H1 (cell line): ENCODE results near the gene PMP22. TPM values are rescaled to one million over a fixed set of nuclear protein-coding genes. Genes with fewer than 3 reads are reported as not detected.

Source experiments
- CTCF ChIA-PET: fragments of 300-600 bp; sonication (Branson Sonifier 250); formaldehyde crosslinking; loops from one replicate; lab custom pipeline; 2021; ENCODE audit not compliant: partially characterized antibody; lab: Charles Lee
- POLR2A ChIA-PET: fragments of 300-600 bp; sonication (Branson Sonifier 250); formaldehyde crosslinking; loops from one replicate; lab custom pipeline; 2021; ENCODE audit warnings: inconsistent platforms; ENCODE audit not compliant: partially characterized antibody; lab: Charles Lee
- DNase-seq, 2 experiments: peaks; one replicate each; pipeline versions ENCODE4 v3.0.0 to v3.0.0-alpha.2; 2010 to 2022; ENCODE audit warnings: low spot score in 2 of 2, low read depth in 1 of 2, mixed read lengths in 1 of 2
- FAIRE-seq: peaks from 2 replicates; lab custom pipeline; 2011; peaks lifted over from hg19 to GRCh38; lab: Jason Lieb, UNC
- H2AFZ ChIP-seq: 2 replicates; pipeline ENCODE4 v1.8.1; 2012; ENCODE audit warnings: low read length, inconsistent platforms
- H2AK5ac ChIP-seq: 2 replicates; pipeline ENCODE4 v1.6.1; 2013; ENCODE audit warnings: low read depth, low read length
- H2BK120ac ChIP-seq: replicated peaks from 2 replicates; pipeline ENCODE3; 2013; ENCODE audit warnings: low read depth, low read length, inconsistent platforms
- H2BK12ac ChIP-seq: 2 replicates; pipeline ENCODE4 v1.6.1; 2013; ENCODE audit warnings: low read depth, low read length
- H2BK15ac ChIP-seq: 2 replicates; pipeline ENCODE4 v1.6.1; 2013; ENCODE audit warnings: low read length
- H2BK20ac ChIP-seq: 2 replicates; pipeline ENCODE4 v1.6.1; 2013; ENCODE audit warnings: low read length
- H2BK5ac ChIP-seq: 2 replicates; pipeline ENCODE4 v1.6.1; 2013; ENCODE audit warnings: low read depth, low read length
- H3K14ac ChIP-seq: 2 replicates; pipeline ENCODE4 v1.6.1; 2013; ENCODE audit warnings: inconsistent platforms; ENCODE audit not compliant: insufficient read length
- H3K18ac ChIP-seq: 2 replicates; pipeline ENCODE4 v1.6.1; 2013; ENCODE audit warnings: low read length; ENCODE audit errors: extremely low read depth
- H3K23ac ChIP-seq: 2 replicates; pipeline ENCODE4 v1.6.1; 2013; ENCODE audit warnings: inconsistent platforms; ENCODE audit not compliant: insufficient read length
- H3K23me2 ChIP-seq: 2 replicates; pipeline ENCODE4 v1.6.1; 2013; ENCODE audit warnings: low read depth, low read length
- H3K27ac ChIP-seq: 2 replicates; pipeline ENCODE4 v1.6.1; 2011; ENCODE audit warnings: low read depth, low read length, inconsistent platforms
- H3K27me3 ChIP-seq, 4 experiments: replicated peaks in 1 of 4; 1 replicate in 1 of 4; 2 replicates in 3 of 4; pipeline versions ENCODE4 v1.6.1 to v1.8.1; 2011 to 2013; ENCODE audit warnings: low read length in 3 of 4, mild to moderate bottlenecking in 3 of 4, inconsistent platforms in 2 of 4, mixed read lengths in 2 of 4, moderate library complexity in 1 of 4; ENCODE audit not compliant: control insufficient read depth in 3 of 4, insufficient read depth in 3 of 4; ENCODE audit errors: extremely low read depth in 1 of 4
- H3K36me3 ChIP-seq, 4 experiments: 2 replicates each; pipeline versions ENCODE4 v1.6.1 to v1.8.1; 2011 to 2013; ENCODE audit warnings: mild to moderate bottlenecking in 4 of 4, low read length in 3 of 4, moderate library complexity in 2 of 4, control low read depth in 1 of 4, inconsistent platforms in 1 of 4; ENCODE audit not compliant: insufficient read depth in 4 of 4, control insufficient read depth in 2 of 4
- H3K4ac ChIP-seq: replicated peaks from 2 replicates; pipeline ENCODE3; 2013; ENCODE audit warnings: low read length, low read depth, mixed read lengths, inconsistent platforms; ENCODE audit not compliant: insufficient read length
- H3K4me1 ChIP-seq, 4 experiments: replicated peaks in 1 of 4; 1 replicate in 1 of 4; 2 replicates in 3 of 4; pipeline versions ENCODE4 v1.6.1 to v1.8.1; 2011 to 2013; ENCODE audit warnings: low read length in 3 of 4, inconsistent platforms in 2 of 4, mixed read lengths in 1 of 4; ENCODE audit not compliant: insufficient read depth in 4 of 4, control insufficient read depth in 3 of 4
- H3K4me2 ChIP-seq, 2 experiments: 2 replicates each; pipeline versions ENCODE4 v1.6.1 to v1.8.1; 2011 to 2013; ENCODE audit warnings: low read depth in 2 of 2, low read length in 2 of 2, control low read depth in 1 of 2, inconsistent platforms in 1 of 2, mild to moderate bottlenecking in 1 of 2; ENCODE audit not compliant: insufficient read depth in 1 of 2
- H3K4me3 ChIP-seq, 4 experiments: fragments of 200-600, 300-600 bp in 1 of 4; sonication (generic), shearing (Covaris generic), sonication (Bioruptor Twin) in 1 of 4; 2 replicates each; pipeline versions ENCODE4 v1.5.1 to v1.8.1; 2011 to 2016; ENCODE audit warnings: low read length in 4 of 4, low read depth in 3 of 4, control low read depth in 2 of 4, inconsistent platforms in 2 of 4, mild to moderate bottlenecking in 2 of 4, mixed read lengths in 1 of 4, moderate library complexity in 1 of 4; ENCODE audit not compliant: insufficient read depth in 2 of 4; ENCODE audit errors: extremely low read depth in 1 of 4
- H3K56ac ChIP-seq: replicated peaks from 2 replicates; pipeline ENCODE3; 2013; ENCODE audit warnings: low read depth, mild to moderate bottlenecking, mixed read lengths, low read length, inconsistent platforms; ENCODE audit not compliant: insufficient read length
- H3K79me1 ChIP-seq: 2 replicates; pipeline ENCODE4 v1.6.1; 2013; ENCODE audit warnings: low read depth, low read length, control low read depth
- H3K79me2 ChIP-seq, 2 experiments: 2 replicates each; pipeline versions ENCODE4 v1.6.1 to v1.8.1; 2012 to 2013; ENCODE audit warnings: low read length in 2 of 2, mild to moderate bottlenecking in 2 of 2, inconsistent platforms in 1 of 2; ENCODE audit not compliant: insufficient read depth in 2 of 2, control insufficient read depth in 1 of 2
- H3K9ac ChIP-seq, 4 experiments: replicated peaks in 1 of 4; 1 replicate in 1 of 4; 2 replicates in 3 of 4; pipeline versions ENCODE4 v1.6.1 to v1.8.1; 2011 to 2013; ENCODE audit warnings: low read depth in 3 of 4, low read length in 3 of 4, control low read depth in 2 of 4, mild to moderate bottlenecking in 2 of 4, moderate library complexity in 2 of 4, inconsistent platforms in 1 of 4; ENCODE audit errors: extremely low read depth in 1 of 4
- H3K9me3 ChIP-seq, 2 experiments: 2 replicates each; pipeline versions ENCODE4 v1.6.1 to v1.8.1; 2012 to 2013; ENCODE audit warnings: mild to moderate bottlenecking in 2 of 2, moderate library complexity in 2 of 2, control low read depth in 1 of 2, inconsistent platforms in 1 of 2, low read depth in 1 of 2, low read length in 1 of 2, mixed read lengths in 1 of 2; ENCODE audit not compliant: insufficient read depth in 2 of 2
- H4K20me1 ChIP-seq, 2 experiments: replicated peaks in 1 of 2; 2 replicates each; pipeline versions ENCODE3 to v1.8.1; 2011 to 2013; ENCODE audit warnings: inconsistent platforms in 2 of 2, low read length in 2 of 2, mild to moderate bottlenecking in 1 of 2; ENCODE audit not compliant: insufficient read depth in 2 of 2, control insufficient read depth in 1 of 2
- H4K5ac ChIP-seq: 2 replicates; pipeline ENCODE4 v1.6.1; 2013; ENCODE audit warnings: low read length, low read depth, mixed read lengths, inconsistent platforms; ENCODE audit not compliant: insufficient read length
- H4K8ac ChIP-seq: 2 replicates; pipeline ENCODE4 v1.8.0; 2013; ENCODE audit warnings: mild to moderate bottlenecking, moderate library complexity, low read length, inconsistent platforms; ENCODE audit not compliant: insufficient read depth; ENCODE audit errors: extremely low read depth
- H4K91ac ChIP-seq: replicated peaks from 2 replicates; pipeline ENCODE3; 2013; ENCODE audit warnings: low read length, mixed read lengths, inconsistent platforms; ENCODE audit not compliant: insufficient read length
- EZH2 ChIP-seq: fragments of 200-600 bp; sonication (generic); IDR thresholded peaks from 2 replicates; pipeline ENCODE4 v1.7.1; 2012; ENCODE audit warnings: low read depth, mild to moderate bottlenecking, moderate library complexity, low read length, inconsistent platforms; ENCODE audit not compliant: severe bottlenecking
- WGBS, 2 experiments: shearing (Covaris generic) in 1 of 2; methylation state at CpG; one replicate each; pipeline versions ENCODE4 v1.1.6 to v1.1.7; 2013 to 2015; ENCODE audit warnings: low lambda C conversion rate in 2 of 2, mixed read lengths in 2 of 2, inconsistent platforms in 1 of 2, low coverage in 1 of 2, missing lambda C conversion rate in 1 of 2; ENCODE audit not compliant: insufficient replicate concordance in 2 of 2, insufficient coverage in 1 of 2, insufficient read length in 1 of 2; ENCODE audit errors: extremely low coverage in 1 of 2, missing lambda C conversion rate in 1 of 2; 5-methylcytosine and 5-hydroxymethylcytosine counted together
- polyA plus RNA-seq, 7 experiments: library from polyadenylated mRNA; depleted of rRNA in 3 of 7; stranded (reverse) in 5 of 7; unstranded in 2 of 7; fragments of >200 nt in 5 of 7; fragments of 200-250 nt in 2 of 7; gene quantifications; 1 replicate in 5 of 7; 2 replicates in 1 of 7; 4 replicates in 1 of 7; pipeline versions ENCODE4 v1.2.1 to v1.2.3, GENCODE V29; 2011 to 2013; ENCODE audit warnings: missing spikeins in 2 of 7, mixed read lengths in 2 of 7
- total RNA-seq: library from RNA; stranded (reverse); fragmentation: NEBNext Ultra II Directional; extraction: Animal tissue kit (Norgen Biotek cat#: 25700); gene quantifications from 2 replicates; pipeline ENCODE4 v1.2.1, GENCODE V29; 2021

PMP22 gene
- total and polyA plus RNA-seq, 2 of the 8 experiments (the other 6 are each of a cell fraction or from before 2014, with no cell fraction given): 0.84 to 4.9 TPM

- peak overlapping the region; percentile 9 for H3K4ac ChIP-seq
- no peak overlapping the region for H3K4me3 ChIP-seq
- H3K27me3 ChIP-seq: no peaks in the 10 kb centered on the region
- peaks cover 0 to 7% (median 1%) of the 10 kb centered on the region in 4 experiments; a peak in 6 of 7 replicates for H3K4me1 ChIP-seq
- no peak overlapping the region for H3K14ac ChIP-seq
- H3K56ac ChIP-seq: no peak overlapping the region
- 0 out of 2 replicates have a peak overlapping the region, but pooled peaks have one; percentile 6 for H2BK12ac ChIP-seq
- H3K23me2 ChIP-seq: no peaks in the 10 kb centered on the region
- no peaks in the 10 kb centered on the region for H3K79me2 ChIP-seq
- H3K4me2 ChIP-seq: no peak overlapping the region
- 0 out of 2 replicates have a peak overlapping the region, but pooled peaks have one; percentile 88 for H2BK20ac ChIP-seq
- H3K18ac ChIP-seq: peak overlapping the region; percentile 44; the same call in 1 of the 2 replicates
- WGBS, 2 experiments: 86% methylated on average over 8 of the region's 8 CpGs; no CpG with 5 or more reads in 1 of the 2 experiments
- peak overlapping the region; percentile 77; the same call in 1 of the 2 replicates for H2AK5ac ChIP-seq
- no peak overlapping the region for H2AFZ ChIP-seq
- no peaks in the 10 kb centered on the region for H3K9me3 ChIP-seq
- no peak overlapping the region for H3K23ac ChIP-seq
- no peaks in the 10 kb centered on the region for H4K20me1 ChIP-seq
- H3K36me3 ChIP-seq: no peaks in the 10 kb centered on the region
- no peaks in the 10 kb centered on the region for H3K79me1 ChIP-seq
- peak overlapping the region; percentile 66; the same call in 1 of the 2 replicates for H2BK5ac ChIP-seq
- peak overlapping the region; percentile 87 for H4K91ac ChIP-seq
- FAIRE-seq: no peak
- peak overlapping the region; percentile 69 for H2BK120ac ChIP-seq
- no peak overlapping the region for H3K27ac ChIP-seq
- no peak overlapping the region for H2BK15ac ChIP-seq
- CTCF ChIA-PET: interaction anchor here (2.7 kb wide), 1 partner anchor 10 kb away, joined by 13 read pairs; no protein-coding TSS in a partner anchor
- DNase-seq: no peak
- POLR2A ChIA-PET: no interaction called here
- H4K5ac ChIP-seq: no peak overlapping the region
- H4K8ac ChIP-seq: no peak overlapping the region
- H3K9ac ChIP-seq: no peak overlapping the region
- TF ChIP-seq EZH2: no peak
Observed at GRCh38 chr17:15181333-15181732, 83.8 kb downstream of the PMP22 start.
